Measurements from ENCODE around the gene NT5DC2.

The NT5DC2 gene

DNA sequence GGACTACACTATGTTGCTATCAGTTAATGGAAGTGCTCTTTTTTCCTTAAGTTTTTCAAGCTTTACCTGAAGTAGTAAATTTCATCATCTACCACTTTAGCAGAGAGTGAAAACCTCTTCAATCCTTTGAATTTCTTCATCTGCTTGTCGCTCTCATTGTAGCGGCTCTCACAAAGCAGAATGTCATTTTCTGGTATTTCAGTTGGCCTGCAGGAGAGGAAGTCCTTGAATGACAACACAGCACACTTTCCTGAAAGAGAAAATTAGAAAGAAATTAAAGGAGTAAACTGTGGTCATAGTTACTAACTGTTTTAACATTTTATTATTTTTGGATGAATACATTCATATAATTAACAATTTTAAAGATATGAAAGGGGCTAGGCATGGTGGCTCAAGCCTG, 30.3 kb upstream of the NT5DC2 start:
- DNase-seq: no peak
- TF ChIP-seq, protein P1, sequence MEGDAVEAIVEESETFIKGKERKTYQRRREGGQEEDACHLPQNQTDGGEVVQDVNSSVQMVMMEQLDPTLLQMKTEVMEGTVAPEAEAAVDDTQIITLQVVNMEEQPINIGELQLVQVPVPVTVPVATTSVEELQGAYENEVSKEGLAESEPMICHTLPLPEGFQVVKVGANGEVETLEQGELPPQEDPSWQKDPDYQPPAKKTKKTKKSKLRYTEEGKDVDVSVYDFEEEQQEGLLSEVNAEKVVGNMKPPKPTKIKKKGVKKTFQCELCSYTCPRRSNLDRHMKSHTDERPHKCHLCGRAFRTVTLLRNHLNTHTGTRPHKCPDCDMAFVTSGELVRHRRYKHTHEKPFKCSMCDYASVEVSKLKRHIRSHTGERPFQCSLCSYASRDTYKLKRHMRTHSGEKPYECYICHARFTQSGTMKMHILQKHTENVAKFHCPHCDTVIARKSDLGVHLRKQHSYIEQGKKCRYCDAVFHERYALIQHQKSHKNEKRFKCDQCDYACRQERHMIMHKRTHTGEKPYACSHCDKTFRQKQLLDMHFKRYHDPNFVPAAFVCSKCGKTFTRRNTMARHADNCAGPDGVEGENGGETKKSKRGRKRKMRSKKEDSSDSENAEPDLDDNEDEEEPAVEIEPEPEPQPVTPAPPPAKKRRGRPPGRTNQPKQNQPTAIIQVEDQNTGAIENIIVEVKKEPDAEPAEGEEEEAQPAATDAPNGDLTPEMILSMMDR (IDR thresholded peaks at IDR 0.05; ENCODE audit: low read depth, low read length): no peak
- Histone ChIP-seq H3K36me3 (peaks cover 55% of the 10 kb centered on the region), H3K27ac (no peak overlapping the region), H3K4me3 (ENCODE audit: low read depth, low read length) (no peak overlapping the region), H3K9me3 (ENCODE audit: severe bottlenecking) (no peaks in the 10 kb centered on the region), H3K27me3 (ENCODE audit: insufficient read depth, low read depth, severe bottlenecking) (no peaks in the 10 kb centered on the region)

- Histone ChIP-seq H3K27ac (no peak overlapping the region), H3K27me3 (ENCODE audit: insufficient read depth, low read depth, severe bottlenecking) (no peaks in the 10 kb centered on the region), H3K9me3 (ENCODE audit: severe bottlenecking) (no peaks in the 10 kb centered on the region), H3K36me3 (peaks cover 64% of the 10 kb centered on the region), H3K4me3 (ENCODE audit: low read depth, low read length) (no peak overlapping the region)
- TF ChIP-seq, protein P1 (IDR thresholded peaks at IDR 0.05; ENCODE audit: low read depth, low read length): no peak
- DNase-seq: no peak
Observed at GRCh38 chr3:52561028-52561747, 27.5 kb upstream of the NT5DC2 start.

- Histone ChIP-seq H3K9me3 (ENCODE audit: severe bottlenecking) (no peaks in the 10 kb centered on the region), H3K27me3 (ENCODE audit: insufficient read depth, low read depth, severe bottlenecking) (no peaks in the 10 kb centered on the region), H3K27ac (no peak overlapping the region), H3K4me3 (ENCODE audit: low read depth, low read length) (no peak overlapping the region), H3K36me3 (peaks cover 70% of the 10 kb centered on the region)
- TF ChIP-seq, protein P1 (IDR thresholded peaks at IDR 0.05; ENCODE audit: low read depth, low read length): no peak
- no peak for DNase-seq
Observed at GRCh38 chr3:52558436-52558835, 24.8 kb upstream of the NT5DC2 start.

- Histone ChIP-seq H3K27ac (no peak overlapping the region; the same call in 1 of the 2 replicates), H3K4me3 (ENCODE audit: low read depth, low read length) (no peak overlapping the region), H3K36me3 (peaks cover 68% of the 10 kb centered on the region), H3K27me3 (ENCODE audit: insufficient read depth, low read depth, severe bottlenecking) (no peaks in the 10 kb centered on the region), H3K9me3 (ENCODE audit: severe bottlenecking) (no peaks in the 10 kb centered on the region)
- TF ChIP-seq, protein P1 (IDR thresholded peaks at IDR 0.05; ENCODE audit: low read depth, low read length): no peak
- no peak for DNase-seq
Observed at GRCh38 chr3:52557011-52557960, 23.6 kb upstream of the NT5DC2 start.

DNA sequence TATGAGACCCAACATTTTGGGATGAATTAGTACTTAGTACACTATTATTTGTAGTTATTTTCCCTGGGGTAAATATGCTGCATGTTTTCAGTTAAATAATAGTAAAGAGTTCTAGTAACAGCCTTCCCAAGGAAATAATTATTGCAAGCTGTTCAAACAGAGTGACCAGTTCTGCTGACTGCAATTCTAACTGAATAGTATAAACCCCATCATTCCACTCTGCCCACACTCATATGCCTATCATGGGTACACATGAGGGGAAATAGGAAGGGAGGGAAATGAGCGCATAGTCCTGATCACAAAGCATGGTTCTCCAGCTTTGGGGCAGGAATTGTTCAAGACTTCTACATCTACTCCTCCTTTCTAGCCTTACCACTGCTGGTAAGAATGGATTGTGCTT, 21.4 kb upstream of the NT5DC2 start:
- no peaks in the 10 kb centered on the region for H3K27me3 ChIP-seq (ENCODE audit: insufficient read depth, low read depth, severe bottlenecking)
- no peak overlapping the region for H3K27ac ChIP-seq
- H3K36me3 ChIP-seq: peaks cover 67% of the 10 kb centered on the region
- no peak overlapping the region for H3K4me3 ChIP-seq (ENCODE audit: low read depth, low read length)
- DNase-seq: no peak
- TF ChIP-seq, protein P1 (IDR thresholded peaks at IDR 0.05; ENCODE audit: low read depth, low read length): no peak
- no peaks in the 10 kb centered on the region for H3K9me3 ChIP-seq (ENCODE audit: severe bottlenecking)

All from WERI-Rb-1 (cell line).